Uterus (tissue), 4 donors: Measurements from ENCODE around the gene ARHGEF28. TPM values are rescaled to one million over a fixed set of nuclear protein-coding genes. Genes with fewer than 3 reads are reported as not detected.

Experiments
- DNase-seq, 2 donors: peaks; one replicate each; pipeline ENCODE4 v3.0.0-alpha.2; 2019 to 2020
- H3K27ac ChIP-seq, 2 donors: fragments of 200-600 bp; sonication (generic); 1 replicate in 1 of 2; 2 replicates in 1 of 2; pipeline ENCODE4 v1.5.1; 2016 to 2018
- H3K27me3 ChIP-seq, 2 donors: fragments of 200-600 bp; sonication (generic); one replicate each; pipeline ENCODE4 v1.5.1; 2018 to 2019; ENCODE audit warnings: control low read depth in 1 of 2
- H3K36me3 ChIP-seq, 2 donors: fragments of 200-600 bp; sonication (generic); one replicate each; pipeline ENCODE4 v1.5.1; 2019; ENCODE audit warnings: control low read depth in 1 of 2
- H3K4me1 ChIP-seq, 2 donors: fragments of 200-600 bp; sonication (generic); one replicate each; pipeline ENCODE4 v1.5.1; 2018 to 2019; ENCODE audit warnings: control low read depth in 1 of 2
- H3K4me3 ChIP-seq, 2 donors: fragments of 200-600 bp; sonication (generic); 1 replicate in 1 of 2; 2 replicates in 1 of 2; pipeline ENCODE4 v1.5.1; 2018 to 2019; ENCODE audit warnings: mild to moderate bottlenecking in 1 of 2
- H3K9me3 ChIP-seq, 2 donors: fragments of 200-600 bp; sonication (generic); one replicate each; pipeline ENCODE4 v1.5.1; 2019; ENCODE audit warnings: control low read depth in 1 of 2
- CTCF ChIP-seq, 4 experiments: fragments of 200-600 bp in 2 of 4; fragments of 450-650 bp in 2 of 4; sonication (generic) in 2 of 4; IDR thresholded peaks; one replicate each; pipeline ENCODE4 v1.5.1; 2016 to 2019; ENCODE audit warnings: antibody characterized with exemption in 4 of 4, mild to moderate bottlenecking in 2 of 4, moderate library complexity in 1 of 4
- POLR2A ChIP-seq, 2 donors: fragments of 450-650 bp; IDR thresholded peaks; one replicate each; pipeline ENCODE4 v1.6.1; 2016; ENCODE audit warnings: antibody characterized with exemption in 2 of 2, mild to moderate bottlenecking in 1 of 2, moderate library complexity in 1 of 2
- intact Hi-C: fragments of 100-400 bp; cut with DNase I; formaldehyde crosslinking; loops from one replicate; pipeline ENCODE4 v1.15.1; 2023; ENCODE audit warnings: low total_unique reads
- total RNA-seq, 4 donors: library from RNA; depleted of rRNA in 3 of 4; stranded (reverse); fragments of >200 nt in 3 of 4; gene quantifications; one replicate each; pipeline versions ENCODE4 v1.1.0 to v1.2.4, GENCODE V29; 2014 to 2023
- donor health status: DM: yes; HTN: yes; CAD: no.

Gene ARHGEF28
- total RNA-seq, 4 donors from 2014 or later, result 11.9 to 23.2 (median 19.3) TPM

- no peaks in the 10 kb centered on the region for H3K9me3 ChIP-seq
- no peak for TF ChIP-seq CTCF (IDR thresholded peaks at IDR 0.05)
- DNase-seq, result no peak
- H3K27ac ChIP-seq, result no peak overlapping the region
- intact Hi-C loops, result no loop called here
- no peaks in the 10 kb centered on the region for H3K4me1 ChIP-seq
- no peak overlapping the region for H3K4me3 ChIP-seq
- H3K27me3 ChIP-seq, result no peaks in the 10 kb centered on the region
- H3K36me3 ChIP-seq, result no peaks in the 10 kb centered on the region
Observed at GRCh38 chr5:73615085-73615484, 10.9 kb upstream of the ARHGEF28 start.

- H3K27ac ChIP-seq, result no peak overlapping the region
- intact Hi-C loops, result no loop called here
- no peak for DNase-seq
- no peak overlapping the region for H3K4me3 ChIP-seq
- H3K9me3 ChIP-seq, result no peaks in the 10 kb centered on the region
- no peaks in the 10 kb centered on the region for H3K4me1 ChIP-seq
- TF ChIP-seq CTCF (IDR thresholded peaks at IDR 0.05), result no peak
- TF ChIP-seq POLR2A (IDR thresholded peaks at IDR 0.05), result no peak
- no peaks in the 10 kb centered on the region for H3K27me3 ChIP-seq
- no peaks in the 10 kb centered on the region for H3K36me3 ChIP-seq
Observed at GRCh38 chr5:73615947-73616346, 10.0 kb upstream of the ARHGEF28 start.

- Histone ChIP-seq H3K27me3 (peaks cover 0 to 4% of the 10 kb centered on the region in 2 donors), H3K36me3 (no peaks in the 10 kb centered on the region), H3K4me3 (no peak overlapping the region), H3K4me1 (no peaks in the 10 kb centered on the region), H3K27ac (no peak overlapping the region), H3K9me3 (no peaks in the 10 kb centered on the region)
- DNase-seq, result no peak
- TF ChIP-seq CTCF (IDR thresholded peaks at IDR 0.05) (no peak), POLR2A (IDR thresholded peaks at IDR 0.05) (no peak)
- intact Hi-C loops, result no loop called here
Observed at GRCh38 chr5:73617510-73618279, 8.3 kb upstream of the ARHGEF28 start.

GRCh38 chr5:73619606-73620333, 6.2 kb upstream of the ARHGEF28 start:
- TF ChIP-seq POLR2A (IDR thresholded peaks at IDR 0.05), result no peak
- TF ChIP-seq CTCF (IDR thresholded peaks at IDR 0.05), result no peak
- intact Hi-C loops, result no loop called here
- Histone ChIP-seq H3K9me3 (no peaks in the 10 kb centered on the region), H3K36me3 (no peaks in the 10 kb centered on the region), H3K4me3 (no peak overlapping the region), H3K27ac (no peak overlapping the region), H3K4me1 (no peaks in the 10 kb centered on the region), H3K27me3 (peaks cover 0 to 4% of the 10 kb centered on the region in 2 donors)
- DNase-seq, result no peak

- Histone ChIP-seq H3K36me3 (no peaks in the 10 kb centered on the region), H3K27ac (no peak overlapping the region), H3K4me1 (no peaks in the 10 kb centered on the region), H3K9me3 (no peaks in the 10 kb centered on the region), H3K27me3 (peaks cover 0 to 4% of the 10 kb centered on the region in 2 donors), H3K4me3 (no peak overlapping the region)
- intact Hi-C loops, result no loop called here
- TF ChIP-seq CTCF (IDR thresholded peaks at IDR 0.05) (no peak), POLR2A (IDR thresholded peaks at IDR 0.05) (no peak)
- no peak for DNase-seq
Observed at GRCh38 chr5:73620334-73620687, 5.7 kb upstream of the ARHGEF28 start.
